IPS-18c (cell line): ENCODE results near the gene TAOK1.
A peak's percentile ranks its signal among the peaks of the same experiment; 100 is the strongest.

ENCODE experiments used
- H3K4me3 ChIP-seq: 2 replicates; pipeline ENCODE4 v1.7.0; 2013; ENCODE audit warnings: low read depth, mild to moderate bottlenecking, low read length, moderate library complexity; ENCODE audit not compliant: insufficient read depth
- H3K9me3 ChIP-seq: one replicate; pipeline ENCODE4 v1.6.1; 2013; ENCODE audit warnings: mild to moderate bottlenecking, low read length, moderate library complexity; ENCODE audit not compliant: control insufficient read depth, insufficient read depth

TAOK1 gene

DNA sequence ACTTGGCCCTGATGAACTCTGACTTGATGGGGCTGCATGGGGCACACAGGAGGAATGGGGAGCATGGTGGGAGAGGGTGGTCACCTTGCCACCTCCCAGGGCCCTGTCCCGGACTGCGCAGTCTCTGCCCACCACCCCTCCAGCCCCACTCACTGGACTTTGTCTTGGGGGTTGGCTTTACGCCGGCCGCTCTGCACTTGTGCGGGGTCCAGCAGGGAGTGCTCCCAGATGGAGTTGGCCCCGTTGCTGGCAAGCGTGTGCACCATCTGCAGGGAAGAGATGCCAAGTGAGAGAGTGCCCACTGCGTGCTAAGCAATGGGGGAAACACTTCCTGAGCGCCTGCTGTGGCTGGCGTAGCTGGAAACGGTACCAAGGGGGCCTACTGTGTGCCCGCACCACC lies 192.6 kb downstream of the TAOK1 start:
- no peak overlapping the region for H3K4me3 ChIP-seq

DNA sequence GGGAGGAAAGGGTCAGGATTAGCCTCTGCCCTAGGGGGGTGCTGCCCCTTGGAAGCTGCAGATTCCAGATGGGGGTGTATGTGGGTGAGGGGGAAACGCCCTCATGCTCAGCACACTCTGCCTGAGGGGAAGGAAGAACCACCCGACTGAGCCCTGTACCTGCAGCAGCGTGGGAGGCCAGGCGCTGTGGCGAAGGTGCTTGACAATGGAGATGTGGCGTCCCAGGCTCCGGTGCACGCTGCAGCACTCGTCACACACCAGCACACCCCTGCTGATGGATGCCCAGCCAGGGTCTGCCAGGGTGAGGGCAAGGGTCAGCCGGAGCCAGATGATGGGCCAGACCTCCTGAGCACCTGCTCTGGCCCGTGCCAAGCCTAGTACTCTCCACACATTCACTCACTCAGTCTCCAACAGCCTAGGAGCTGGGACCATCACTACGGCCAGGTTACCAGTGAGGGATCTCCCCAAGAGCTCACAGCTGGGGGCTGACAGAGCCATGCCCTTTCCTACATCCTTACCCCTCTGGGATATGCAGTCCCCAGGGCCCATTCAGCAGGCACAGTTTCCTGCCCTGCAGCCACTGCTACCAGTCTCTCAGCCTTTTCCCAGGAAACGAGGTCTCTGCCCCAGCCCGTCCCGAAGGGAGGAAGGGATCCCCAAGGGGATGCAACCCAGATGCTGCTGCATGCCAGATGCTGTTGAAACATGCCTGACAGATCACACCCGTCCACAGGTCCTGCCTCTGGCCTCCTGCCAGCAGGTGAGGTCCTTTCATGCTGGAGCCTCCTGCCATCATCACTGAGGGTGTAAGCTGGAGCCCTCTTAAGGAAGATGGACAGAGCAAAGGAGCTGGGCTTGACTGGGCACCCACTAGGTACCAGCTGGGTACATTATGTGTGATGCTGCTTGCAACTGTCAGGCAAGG lies 193.4 kb downstream of the TAOK1 start:
- Histone ChIP-seq H3K9me3 (no peaks in the 10 kb centered on the region), H3K4me3 (no peak overlapping the region)

More for the DNA sequence above, 192.6 kb downstream of the TAOK1 start:
- no peaks in the 10 kb centered on the region for H3K9me3 ChIP-seq

DNA sequence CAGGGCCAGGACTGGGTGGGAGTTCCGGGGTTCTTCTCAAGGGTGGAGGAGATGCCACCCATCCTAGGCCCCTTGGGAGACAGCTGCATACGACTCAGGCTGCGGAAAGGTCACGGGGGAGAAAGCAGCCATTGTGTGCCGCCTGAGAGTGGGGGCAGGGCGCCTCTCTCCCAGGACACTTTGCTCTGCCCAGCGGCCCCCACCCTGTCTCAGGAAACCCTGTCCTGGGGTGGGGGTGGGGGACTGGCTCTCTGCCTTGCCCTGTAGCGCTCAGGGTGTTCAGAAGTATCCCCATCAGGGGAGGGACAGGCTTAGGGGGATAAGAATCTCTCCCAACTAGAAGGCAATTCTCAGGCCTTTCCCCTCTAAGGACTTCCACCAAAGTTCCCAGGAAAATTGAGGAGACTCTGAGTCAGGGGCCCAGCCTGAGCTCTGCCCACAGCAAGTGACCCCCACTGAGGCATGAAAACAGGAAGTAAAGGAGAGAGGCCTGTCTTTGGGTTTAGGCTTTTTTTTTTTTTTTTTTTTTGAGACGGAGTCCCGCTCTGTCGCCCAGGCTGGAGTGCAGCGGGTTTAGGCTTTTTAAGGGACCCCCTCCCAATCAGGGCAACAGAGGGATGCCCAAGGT lies 194.4 kb downstream of the TAOK1 start:
- Histone ChIP-seq H3K4me3 (no peak overlapping the region), H3K9me3 (no peaks in the 10 kb centered on the region)

DNA sequence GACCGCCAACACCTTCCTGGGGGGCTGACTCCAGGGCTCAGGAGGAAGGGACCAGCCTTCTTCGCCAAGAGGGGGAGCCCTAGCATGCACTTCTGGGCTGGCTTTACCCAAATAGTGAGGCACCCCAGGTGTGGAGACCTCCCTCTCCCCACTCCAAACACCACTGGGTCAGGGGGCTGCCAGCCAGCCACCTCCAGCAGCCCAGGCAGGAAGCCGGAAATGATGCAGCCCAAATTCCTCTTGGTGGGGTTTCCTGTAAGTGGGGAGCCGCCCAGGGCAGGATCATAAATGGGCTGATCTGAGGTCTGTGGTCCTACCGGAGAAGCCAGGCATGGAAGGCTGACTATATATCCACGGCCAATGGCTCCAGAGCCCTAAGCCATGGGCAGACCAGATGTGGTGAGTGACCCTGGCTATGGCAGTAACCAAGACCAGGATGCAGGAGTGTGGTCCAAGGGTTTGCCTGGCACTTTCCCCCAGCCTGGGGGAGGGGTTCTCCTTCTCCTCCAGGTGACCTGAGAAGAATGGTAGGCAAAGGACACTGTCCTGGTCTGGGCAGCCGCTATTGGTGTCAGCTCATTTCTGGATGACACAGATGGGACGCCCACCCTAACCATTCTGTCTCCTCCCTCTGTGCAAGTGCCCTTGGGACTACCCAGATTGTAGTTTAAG lies 195.1 kb downstream of the TAOK1 start:
- Histone ChIP-seq H3K4me3 (no peak overlapping the region), H3K9me3 (no peaks in the 10 kb centered on the region)

DNA sequence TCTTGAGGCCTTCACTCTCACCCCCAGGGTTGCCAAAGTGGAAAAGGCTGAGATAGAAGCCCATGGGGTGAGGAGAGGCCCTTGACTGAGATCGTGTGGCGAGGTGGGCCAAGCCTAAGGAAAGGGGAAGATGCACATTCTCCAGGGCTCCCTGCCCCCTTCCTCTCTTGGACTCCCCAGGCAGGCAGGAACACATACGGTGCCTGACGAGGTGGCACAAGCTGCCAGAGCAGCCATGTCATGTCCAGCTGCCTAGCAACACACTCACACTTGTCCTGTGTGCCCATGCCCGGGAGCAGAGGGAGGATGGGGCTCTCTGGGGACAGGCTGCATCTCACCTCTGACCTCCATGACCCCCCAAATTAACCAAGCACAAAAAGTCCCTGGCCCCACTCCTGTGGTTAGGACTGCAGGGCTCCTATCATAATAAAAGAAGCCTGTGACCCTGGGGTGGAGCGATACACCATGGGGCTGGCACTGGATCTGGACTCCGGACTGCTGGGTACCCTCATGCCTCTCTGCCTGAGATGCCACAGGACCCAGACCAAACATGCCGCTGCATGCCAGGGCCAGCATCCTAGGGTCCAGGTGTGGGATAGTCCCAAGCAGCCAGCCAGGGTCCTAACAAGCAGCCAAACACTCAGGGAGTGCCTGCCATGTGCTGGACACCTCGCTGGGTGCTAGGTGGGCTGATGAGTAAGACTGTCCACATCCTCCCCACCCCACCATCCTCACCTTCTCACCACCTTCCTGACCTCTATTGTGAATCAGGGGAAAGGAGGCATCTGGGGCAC lies 196.7 kb downstream of the TAOK1 start:
- Histone ChIP-seq H3K9me3 (no peaks in the 10 kb centered on the region), H3K4me3 (no peak overlapping the region)

DNA sequence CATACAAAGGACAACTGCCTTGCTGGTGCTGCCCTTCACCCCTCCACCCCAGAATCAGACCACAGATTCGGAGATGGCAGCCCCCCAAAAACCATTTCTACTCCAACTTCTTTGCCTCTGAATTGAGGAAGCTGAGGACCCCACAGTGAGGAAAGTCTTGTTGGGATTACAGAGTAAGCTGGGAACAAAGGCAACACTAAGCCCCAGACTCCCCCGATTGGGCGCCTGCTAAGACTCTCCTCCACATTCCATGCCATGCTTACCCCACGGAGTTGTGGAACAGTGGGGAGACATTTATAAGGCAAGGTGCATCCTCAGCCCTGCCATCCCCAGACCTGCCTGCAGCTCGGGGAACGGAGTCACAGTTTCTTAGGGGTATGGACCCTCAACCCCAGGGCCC lies 197.4 kb downstream of the TAOK1 start:
- Histone ChIP-seq H3K9me3 (no peaks in the 10 kb centered on the region), H3K4me3 (peak overlapping the region; percentile 78; the same call in 1 of the 2 replicates)

DNA sequence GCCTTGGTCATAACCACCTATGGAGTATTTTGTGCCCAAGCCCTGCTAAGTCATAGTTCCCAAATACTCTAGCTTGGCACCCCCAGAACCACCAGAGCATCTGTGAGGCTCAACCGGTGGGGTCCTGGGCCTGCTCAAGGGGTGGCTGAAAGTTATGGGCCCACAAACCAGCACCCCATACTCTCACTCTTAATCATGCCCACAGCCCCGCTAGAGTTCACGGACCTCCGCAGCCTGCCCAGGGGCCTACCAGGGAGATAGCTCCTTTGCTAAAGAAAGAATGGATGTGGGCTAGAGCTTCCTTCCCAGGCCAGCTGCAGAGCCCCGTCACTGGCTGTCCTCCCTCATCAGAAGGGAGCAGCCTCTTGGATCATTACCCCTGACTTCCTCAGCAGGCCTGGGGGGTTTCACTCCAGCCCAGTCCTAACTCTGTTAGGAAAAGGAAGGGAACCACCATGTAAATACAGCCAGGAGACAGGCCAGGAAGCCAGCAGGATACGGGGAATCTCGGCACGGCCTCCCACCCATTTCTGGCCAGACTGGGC lies 197.9 kb downstream of the TAOK1 start:
- H3K4me3 ChIP-seq: peak overlapping the region; percentile 78
- no peaks in the 10 kb centered on the region for H3K9me3 ChIP-seq

DNA sequence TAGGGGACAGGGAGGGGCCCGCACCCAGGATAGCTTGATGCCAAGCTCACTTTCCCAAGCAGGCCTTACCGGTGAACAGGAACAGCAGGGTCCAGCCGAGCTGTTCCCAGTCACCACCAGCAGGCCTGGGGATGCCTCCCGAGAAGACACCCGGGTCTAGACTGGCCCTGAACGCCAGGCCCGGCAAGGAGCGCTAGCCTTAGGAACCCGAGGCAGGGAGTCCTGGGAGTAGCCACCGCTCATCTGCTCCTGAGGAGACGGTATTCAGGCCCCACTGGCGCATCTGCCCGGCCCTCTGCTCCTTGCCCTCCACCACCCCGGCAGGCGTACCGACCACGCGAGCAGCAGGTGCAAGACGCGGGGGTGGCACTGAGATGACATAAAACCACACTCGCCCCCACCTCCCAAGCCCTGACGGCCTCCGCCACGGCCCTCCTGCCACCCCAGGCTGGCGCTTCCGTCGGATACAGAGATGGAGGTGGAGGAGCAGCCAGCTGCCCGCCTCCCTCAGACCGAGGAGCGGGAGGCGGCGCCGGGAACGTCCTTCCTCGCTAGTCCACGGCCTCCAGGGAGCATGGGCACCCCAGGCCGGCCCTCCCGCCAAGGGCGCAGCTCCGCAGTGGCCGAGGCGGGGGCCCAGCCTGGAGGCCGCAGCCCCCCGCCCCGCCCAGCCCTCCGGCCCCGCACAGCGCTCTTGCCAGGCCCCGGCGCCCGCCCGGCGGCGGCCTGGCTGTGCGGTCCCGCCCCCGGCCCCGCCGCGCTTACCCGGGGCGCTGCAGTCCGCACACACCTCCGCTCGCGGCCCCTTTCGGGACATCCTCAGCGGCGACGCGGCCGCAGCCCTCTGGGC lies 198.6 kb downstream of the TAOK1 start:
- Histone ChIP-seq H3K9me3 (no peaks in the 10 kb centered on the region), H3K4me3 (peak overlapping the region; percentile 78)

DNA sequence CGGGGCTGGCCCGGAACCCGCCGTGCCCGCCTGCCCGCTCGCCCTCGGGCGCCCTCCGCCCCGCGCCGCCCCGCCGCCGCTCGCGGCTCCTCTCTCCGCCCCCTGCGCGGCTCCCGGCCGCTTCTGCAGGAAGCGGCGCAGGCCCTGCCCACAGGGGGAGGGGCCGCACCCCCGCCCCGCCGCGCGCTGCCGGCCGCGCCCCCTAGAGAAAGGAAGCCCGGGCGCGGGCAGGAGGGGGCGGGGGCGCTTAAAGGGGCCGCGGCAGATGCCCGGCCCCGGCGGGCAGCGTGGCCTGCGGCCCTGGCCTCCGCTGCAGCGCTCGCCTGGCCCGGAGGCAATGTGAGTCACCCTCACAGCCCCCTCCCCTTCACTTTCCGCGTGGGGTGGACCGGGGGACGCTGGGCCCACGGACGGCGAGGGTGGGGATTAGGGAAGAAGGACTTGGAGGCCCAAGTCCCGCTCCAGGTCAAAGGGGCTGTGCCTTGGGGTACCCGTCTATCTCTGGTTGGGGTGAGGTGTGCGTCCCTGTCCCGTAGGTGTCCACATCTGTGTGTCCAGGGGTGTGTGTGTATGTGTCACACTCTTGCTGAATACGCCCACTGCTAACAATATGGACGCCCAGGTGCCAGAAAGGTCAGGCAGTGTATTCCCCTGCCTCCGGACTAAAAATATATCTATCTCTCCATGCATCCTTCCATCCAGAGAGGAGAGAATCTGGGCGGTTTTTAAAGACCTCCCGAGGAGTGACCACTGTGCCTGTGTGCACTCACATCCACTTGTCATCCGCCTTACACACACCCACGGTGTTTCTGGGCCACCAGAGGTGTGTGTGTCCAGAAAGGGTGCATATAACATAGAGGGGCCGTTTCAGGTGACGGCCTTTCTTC lies 199.6 kb downstream of the TAOK1 start, which contains the start of gene GIT1:
Gene GIT1, minus strand, starts transcription at position 125 of the 887 bp plus-strand sequence. CDS start 270 bp downstream, outside the sequence.
- no peaks in the 10 kb centered on the region for H3K9me3 ChIP-seq
- H3K4me3 ChIP-seq: peak within 1 kb of the TSS; percentile 78

DNA sequence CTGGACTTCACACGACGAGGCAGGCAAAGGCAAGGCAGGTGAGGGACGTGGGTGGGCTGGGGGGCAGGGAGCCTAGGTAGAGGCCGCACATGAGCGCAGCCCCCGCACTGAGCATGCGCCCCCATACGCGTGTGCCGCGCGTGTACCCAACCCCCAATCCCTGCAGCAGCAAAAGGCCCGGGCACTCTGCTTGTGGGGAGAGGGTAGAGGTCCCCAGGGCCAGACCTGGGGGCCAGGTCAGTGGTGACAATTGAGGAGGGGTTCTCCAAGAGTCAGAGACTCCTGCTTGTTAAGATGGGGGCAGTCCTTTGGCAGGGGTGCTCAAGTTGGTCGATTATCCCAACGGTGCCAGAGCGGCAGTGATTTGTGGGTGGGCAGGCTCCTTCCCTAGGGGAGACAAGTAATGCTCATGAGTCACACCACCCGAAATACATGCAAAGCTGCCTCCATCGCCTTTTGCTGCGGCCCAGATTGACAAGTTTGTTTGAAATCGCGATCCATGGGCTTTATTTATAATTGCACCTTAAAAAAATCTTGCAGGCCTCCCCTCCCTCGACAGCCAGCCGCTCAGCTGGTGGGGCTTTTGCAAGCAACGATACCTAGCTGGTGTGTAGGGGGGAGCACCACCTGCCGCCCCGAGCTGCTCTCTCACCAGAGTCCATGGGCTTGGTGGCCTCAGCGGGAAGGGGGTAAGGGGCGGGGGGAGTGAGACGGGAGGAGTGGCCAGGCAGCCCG lies 200.4 kb downstream of the TAOK1 start:
- Histone ChIP-seq H3K4me3 (peak overlapping the region; percentile 53), H3K9me3 (no peaks in the 10 kb centered on the region)

DNA sequence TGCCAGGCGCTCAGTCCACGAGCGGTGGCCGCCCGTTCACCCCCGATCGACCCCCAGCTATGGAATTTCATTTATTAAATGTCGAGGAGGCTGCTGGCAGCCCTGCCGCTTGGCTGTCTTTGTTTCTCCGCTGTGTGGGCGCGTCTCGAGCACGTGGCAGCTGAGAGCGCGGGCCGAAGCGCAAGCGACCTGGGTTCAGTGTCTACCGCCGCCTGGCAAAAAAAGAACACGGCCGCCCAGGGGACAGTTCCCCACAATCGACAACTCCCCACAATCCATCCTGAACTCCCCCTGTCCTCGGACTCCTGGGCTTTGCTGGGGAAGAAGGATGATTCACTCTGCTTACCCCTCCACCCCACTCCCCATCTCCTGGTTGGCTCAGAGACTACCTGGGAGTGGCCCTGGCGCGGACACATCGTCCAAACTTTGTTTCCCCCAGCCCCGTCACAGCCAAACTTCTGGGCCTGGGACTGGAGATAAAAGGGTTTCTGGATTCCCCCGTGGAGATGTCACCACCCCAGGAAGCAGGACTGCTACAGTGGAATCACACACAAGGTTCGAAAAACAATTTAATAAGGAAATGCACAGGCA lies 201.1 kb downstream of the TAOK1 start:
- peak overlapping the region; percentile 53 for H3K4me3 ChIP-seq
- H3K9me3 ChIP-seq: no peaks in the 10 kb centered on the region

DNA sequence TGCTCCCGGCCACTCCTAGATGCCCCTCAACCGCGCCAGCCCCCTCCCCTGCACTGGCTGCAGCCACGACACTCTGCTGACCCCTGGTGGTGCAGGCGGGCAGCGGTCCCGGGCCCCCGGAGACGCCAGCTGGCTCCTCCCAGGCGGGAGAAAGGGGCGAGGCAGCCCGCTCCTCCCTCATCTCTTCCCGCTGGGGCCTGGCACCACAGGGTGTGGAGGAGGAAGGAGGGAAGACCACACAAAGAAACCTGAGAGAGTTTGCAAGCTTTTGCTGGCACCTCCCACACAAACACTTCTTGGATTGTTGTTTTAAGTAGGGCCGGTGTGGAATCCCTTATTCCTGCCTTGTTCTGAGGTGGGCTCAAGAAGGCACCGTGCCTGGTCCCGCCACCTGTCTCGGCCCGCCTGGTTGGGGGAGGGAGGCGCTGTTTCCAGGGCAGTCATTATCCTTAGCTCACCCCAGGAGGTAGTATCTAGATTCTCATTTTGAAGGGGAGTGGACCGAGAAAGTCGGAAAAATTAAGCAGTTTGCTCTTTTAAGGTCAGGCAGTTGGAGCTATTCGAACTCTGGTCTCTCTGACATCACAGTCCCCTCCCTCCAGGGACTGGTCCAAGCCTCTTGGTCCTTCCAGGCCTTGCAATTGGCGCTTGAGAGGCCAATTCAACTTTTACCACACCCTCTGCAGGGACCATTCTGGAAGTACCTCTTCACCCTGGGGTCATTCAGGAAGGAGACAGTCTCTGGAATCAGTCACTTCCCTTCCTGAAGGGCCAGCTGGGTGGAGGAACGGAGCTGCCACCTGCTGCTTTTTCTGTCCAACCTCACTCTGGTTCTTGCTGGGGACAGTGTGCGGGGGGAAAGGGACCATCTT lies 201.8 kb downstream of the TAOK1 start:
- H3K4me3 ChIP-seq: peak overlapping the region; percentile 53
- no peaks in the 10 kb centered on the region for H3K9me3 ChIP-seq

DNA sequence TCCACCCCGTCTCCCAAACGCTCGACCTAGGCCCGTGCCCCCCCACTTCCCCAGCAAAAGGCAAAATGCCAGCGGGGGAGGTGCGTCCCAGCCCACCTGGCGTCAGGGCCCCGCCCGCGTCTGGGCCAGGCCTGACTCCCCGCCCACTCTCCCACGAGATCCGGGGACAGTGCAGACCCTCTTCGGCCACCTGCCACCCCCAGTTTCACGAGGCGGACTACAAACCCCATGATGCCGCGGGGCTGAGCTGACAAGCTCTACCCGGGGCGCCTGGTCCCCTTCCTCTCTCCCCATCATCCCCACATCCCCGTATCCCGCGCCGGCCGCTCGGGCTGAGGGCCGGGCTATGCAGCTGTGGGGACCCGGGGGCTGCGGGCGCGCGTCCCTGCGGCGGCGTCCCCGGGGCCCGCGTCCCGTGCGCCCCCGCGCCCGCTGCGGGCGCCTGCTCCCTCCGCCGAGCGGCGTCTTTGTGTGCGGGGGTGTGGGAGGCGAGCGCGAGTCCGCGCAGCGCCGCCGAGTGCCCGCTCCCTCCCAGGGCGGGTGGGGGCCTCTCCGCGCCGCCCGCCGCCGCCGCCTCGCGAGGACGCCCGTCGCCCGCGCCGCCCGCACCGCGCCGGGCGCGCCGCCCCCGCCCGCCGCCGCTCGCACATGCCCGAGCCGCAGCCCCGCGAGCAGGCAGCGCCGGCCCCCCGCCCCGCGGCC lies 202.8 kb downstream of the TAOK1 start, which contains the start of gene ANKRD13B:
Gene ANKRD13B, plus strand, starts transcription at position 283 of the 702 bp plus-strand sequence. CDS start 490 bp downstream, outside the sequence.
- Histone ChIP-seq H3K4me3 (peak within 1 kb of the TSS; percentile 78), H3K9me3 (no peaks in the 10 kb centered on the region)
